ENCODE measurements around the gene TARP.

Gene TARP

GRCh38 chr7:38224392-38224791 is 49.0 kb downstream of the TARP start:
- TF ChIP-seq EGR1 (IDR thresholded peaks at IDR 0.05) = no peak
- no peak for TF ChIP-seq ZBTB7A (IDR thresholded peaks at IDR 0.05; ENCODE audit: low read depth)
- TF ChIP-seq RAD21 (IDR thresholded peaks at IDR 0.05; ENCODE audit: low read depth) = no peak
- no peak for TF ChIP-seq REST (IDR thresholded peaks at IDR 0.05; ENCODE audit: low read depth)
- TF ChIP-seq TAF1 (IDR thresholded peaks at IDR 0.05; ENCODE audit: low read depth) = no peak
- no peak for TF ChIP-seq YY1 (IDR thresholded peaks at IDR 0.05; ENCODE audit: low read depth)
- no peak for TF ChIP-seq TCF12 (IDR thresholded peaks at IDR 0.05; ENCODE audit: low read depth)
- no peak for TF ChIP-seq CEBPB (IDR thresholded peaks at IDR 0.05)
- no peak for TF ChIP-seq FOXM1 (IDR thresholded peaks at IDR 0.05; ENCODE audit: borderline replicate concordance, low read depth)
- TF ChIP-seq EP300 (IDR thresholded peaks at IDR 0.05; ENCODE audit: borderline replicate concordance) = no peak
- no peak for TF ChIP-seq CREB1 (IDR thresholded peaks at IDR 0.05; ENCODE audit: low read depth)
- no peak for TF ChIP-seq TEAD4 (IDR thresholded peaks at IDR 0.05)
- TF ChIP-seq MAX (IDR thresholded peaks at IDR 0.05) = no peak
- no peak for TF ChIP-seq NFIC (IDR thresholded peaks at IDR 0.05)
- TF ChIP-seq USF1 (IDR thresholded peaks at IDR 0.05) = no peak

GRCh38 chr7:38223306-38223705 is 50.1 kb downstream of the TARP start:
- TF ChIP-seq CREB1 (IDR thresholded peaks at IDR 0.05; ENCODE audit: low read depth) (no peak), ZBTB7A (IDR thresholded peaks at IDR 0.05; ENCODE audit: low read depth) (no peak), NFIC (IDR thresholded peaks at IDR 0.05) (no peak), TEAD4 (IDR thresholded peaks at IDR 0.05) (no peak), REST (IDR thresholded peaks at IDR 0.05; ENCODE audit: low read depth) (no peak), EP300 (IDR thresholded peaks at IDR 0.05; ENCODE audit: borderline replicate concordance) (no peak), EGR1 (IDR thresholded peaks at IDR 0.05) (no peak), RAD21 (IDR thresholded peaks at IDR 0.05; ENCODE audit: low read depth) (no peak)

- TF ChIP-seq EGR1 (IDR thresholded peaks at IDR 0.05) (no peak), RAD21 (IDR thresholded peaks at IDR 0.05; ENCODE audit: low read depth) (peak; percentile 80)
Observed at GRCh38 chr7:38222481-38223096, 50.8 kb downstream of the TARP start.

GRCh38 chr7:38220452-38220851 is 53.0 kb downstream of the TARP start:
- TF ChIP-seq NFIC (IDR thresholded peaks at IDR 0.05) (no peak), ZBTB7A (IDR thresholded peaks at IDR 0.05; ENCODE audit: low read depth) (no peak), MAX (IDR thresholded peaks at IDR 0.05) (no peak), TCF12 (IDR thresholded peaks at IDR 0.05; ENCODE audit: low read depth) (no peak), EGR1 (IDR thresholded peaks at IDR 0.05) (no peak), RAD21 (IDR thresholded peaks at IDR 0.05; ENCODE audit: low read depth) (no peak), REST (IDR thresholded peaks at IDR 0.05; ENCODE audit: low read depth) (no peak), EP300 (IDR thresholded peaks at IDR 0.05; ENCODE audit: borderline replicate concordance) (no peak), FOXM1 (IDR thresholded peaks at IDR 0.05; ENCODE audit: borderline replicate concordance, low read depth) (no peak), CREB1 (IDR thresholded peaks at IDR 0.05; ENCODE audit: low read depth) (no peak), USF1 (IDR thresholded peaks at IDR 0.05) (no peak), CEBPB (IDR thresholded peaks at IDR 0.05) (no peak), YY1 (IDR thresholded peaks at IDR 0.05; ENCODE audit: low read depth) (no peak), TAF1 (IDR thresholded peaks at IDR 0.05; ENCODE audit: low read depth) (no peak), TEAD4 (IDR thresholded peaks at IDR 0.05) (no peak)

All from Ishikawa (cell line).